HFF-Myc (cell line): ENCODE measurements around the gene NPC2.

ENCODE experiments used
- DNase-seq: peaks from one replicate; pipeline ENCODE4 v3.0.0-alpha.2; 2011; ENCODE audit warnings: low read depth; ENCODE audit errors: extremely low read depth
- H3K4me3 ChIP-seq: replicated peaks from 2 replicates; pipeline ENCODE4 v1.5.1; 2011; ENCODE audit warnings: low read depth, mild to moderate bottlenecking, control low read depth, low read length
- CTCF ChIP-seq: IDR thresholded peaks from 2 replicates; pipeline ENCODE4 v1.5.1; 2012; ENCODE audit warnings: mild to moderate bottlenecking, low read depth, low read length, control low read depth; ENCODE audit errors: missing control alignments

The NPC2 gene

DNA sequence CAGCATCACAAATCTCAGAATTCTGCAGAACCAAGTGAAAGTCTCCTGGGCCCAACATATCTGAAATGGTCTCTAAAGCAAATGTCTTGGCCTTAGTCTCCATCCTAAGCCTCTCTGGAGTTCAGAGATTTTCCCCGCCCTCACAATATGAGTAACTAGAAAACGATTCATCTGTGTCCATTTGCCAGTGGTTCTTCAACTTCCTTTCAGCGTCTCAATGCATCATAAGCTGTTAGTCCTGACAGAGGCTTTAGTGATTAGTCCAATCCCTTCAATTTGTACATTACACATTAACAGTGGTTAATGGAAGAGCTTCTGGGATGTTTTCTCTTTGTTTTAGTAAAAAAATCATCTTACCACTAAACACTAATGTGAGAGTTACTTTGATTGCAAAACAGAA lies 17.4 kb downstream of the NPC2 start:
- no peak overlapping the region for H3K4me3 ChIP-seq
- no peak for TF ChIP-seq CTCF
- no peak for DNase-seq

- TF ChIP-seq CTCF, result no peak
- DNase-seq, result no peak
- H3K4me3 ChIP-seq, result no peak overlapping the region
These were observed 18.7 kb downstream of the NPC2 start for GRCh38 chr14:74474376-74474775.

DNA sequence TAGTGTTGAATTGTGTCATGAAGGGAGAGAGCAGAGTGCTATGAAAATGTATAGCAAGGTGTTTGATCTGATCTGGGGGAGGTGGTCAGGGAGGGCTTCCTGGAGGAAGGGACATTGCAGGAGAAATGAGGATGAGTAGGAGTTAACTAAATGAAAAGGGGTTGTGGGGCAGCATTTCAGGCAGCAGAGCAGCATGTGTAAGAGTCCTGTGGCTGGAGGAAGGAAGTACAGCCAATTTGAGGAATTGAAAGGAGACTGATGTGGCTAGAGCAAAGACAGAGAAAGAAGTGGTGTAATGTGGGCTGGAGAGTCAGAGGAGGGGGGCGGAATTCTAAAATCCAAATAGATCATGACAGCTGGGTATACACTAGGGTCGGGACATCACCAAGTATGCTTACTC lies 20.5 kb downstream of the NPC2 start:
- no peak overlapping the region for H3K4me3 ChIP-seq
- no peak for DNase-seq
- TF ChIP-seq CTCF, result no peak

- TF ChIP-seq CTCF, result no peak
- no peak overlapping the region for H3K4me3 ChIP-seq
- no peak for DNase-seq
These were observed 23.3 kb downstream of the NPC2 start for GRCh38 chr14:74469548-74470518.

DNA sequence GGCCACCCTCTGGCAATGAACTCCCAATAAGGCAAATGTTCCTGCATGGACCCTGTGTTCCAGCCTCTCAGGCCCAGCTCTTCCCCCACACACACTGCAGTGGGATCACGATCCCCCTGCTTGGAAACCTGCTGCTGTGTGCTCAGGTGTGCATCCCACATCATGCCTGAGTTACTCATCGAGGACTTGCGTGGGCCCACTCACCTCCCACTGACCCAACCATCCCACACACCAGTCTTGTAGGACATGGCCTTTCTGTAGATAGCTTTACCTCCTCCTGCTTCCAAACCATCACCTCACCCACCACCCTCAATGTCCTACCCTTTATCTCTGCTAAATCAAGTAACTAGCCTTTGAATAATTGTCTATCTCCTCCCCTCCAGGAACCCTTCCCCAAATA lies 24.6 kb downstream of the NPC2 start:
- no peak for DNase-seq

DNA sequence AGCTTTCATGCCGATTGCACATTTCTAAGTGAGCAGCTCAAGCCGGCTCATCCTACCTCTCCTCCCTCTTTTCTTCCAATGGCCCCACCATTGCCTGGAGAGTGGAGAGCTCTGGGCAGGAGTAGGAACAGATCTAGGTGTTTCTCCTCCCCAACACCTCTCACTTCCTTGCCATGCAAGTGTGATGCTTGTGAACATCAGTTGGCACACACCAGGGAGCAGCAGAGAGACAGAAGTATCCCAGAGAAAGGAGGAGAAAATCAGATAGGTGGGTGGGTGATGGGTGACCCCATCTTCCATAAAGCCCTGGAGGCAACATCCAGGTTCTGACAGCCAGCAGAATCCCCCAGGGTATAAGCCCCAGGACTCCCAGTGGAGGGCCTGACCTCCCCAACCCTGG lies 27.8 kb downstream of the NPC2 start:
- DNase-seq, result no peak
- TF ChIP-seq CTCF, result no peak
- H3K4me3 ChIP-seq, result no peak overlapping the region

More for the DNA sequence above, 24.6 kb downstream of the NPC2 start:
- H3K4me3 ChIP-seq, result no peak overlapping the region
- TF ChIP-seq CTCF, result no peak
